ENCODE results near the gene RTP2.

Gene RTP2

DNA sequence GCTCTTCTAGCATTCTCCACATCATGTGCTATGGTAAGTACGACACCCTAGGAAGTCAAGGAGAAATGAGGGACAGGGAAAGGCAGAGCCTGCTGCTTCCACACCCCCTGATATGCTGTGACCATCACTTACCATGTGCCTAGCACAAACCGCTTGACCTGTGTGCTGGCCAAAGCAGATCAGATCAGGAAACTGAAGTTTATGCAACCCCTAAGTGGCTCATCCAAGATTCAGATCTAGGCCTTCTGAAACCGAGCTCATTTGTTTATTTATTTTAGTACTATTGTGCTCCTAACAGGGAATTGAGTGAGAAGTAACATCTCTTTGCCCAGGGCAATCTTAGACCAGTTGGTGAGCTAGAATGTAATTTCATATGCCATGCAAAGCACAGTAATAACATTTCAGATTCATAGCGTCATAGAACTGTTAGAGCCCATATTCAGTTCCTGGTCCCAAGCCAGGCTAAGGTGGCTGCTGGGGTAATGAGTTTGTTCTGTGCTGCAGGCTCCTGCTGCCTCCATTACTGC, at the start of gene RTP2:
TSS of gene RTP2 (minus strand) at position 51 of the 527 bp plus-strand sequence. CDS start 429 bp downstream, outside the sequence.
- no peak for DNase-seq

- no peak for DNase-seq
Observed at GRCh38 chr3:187750513-187751123, 48.3 kb upstream of the RTP2 start.

GRCh38 chr3:187750006-187750512, 47.7 kb upstream of the RTP2 start:
- peak; percentile 17 for DNase-seq

- DNase-seq: no peak
Observed at GRCh38 chr3:187748050-187748481, 45.7 kb upstream of the RTP2 start.

GRCh38 chr3:187747506-187747905, 45.1 kb upstream of the RTP2 start:
- DNase-seq: no peak

DNA sequence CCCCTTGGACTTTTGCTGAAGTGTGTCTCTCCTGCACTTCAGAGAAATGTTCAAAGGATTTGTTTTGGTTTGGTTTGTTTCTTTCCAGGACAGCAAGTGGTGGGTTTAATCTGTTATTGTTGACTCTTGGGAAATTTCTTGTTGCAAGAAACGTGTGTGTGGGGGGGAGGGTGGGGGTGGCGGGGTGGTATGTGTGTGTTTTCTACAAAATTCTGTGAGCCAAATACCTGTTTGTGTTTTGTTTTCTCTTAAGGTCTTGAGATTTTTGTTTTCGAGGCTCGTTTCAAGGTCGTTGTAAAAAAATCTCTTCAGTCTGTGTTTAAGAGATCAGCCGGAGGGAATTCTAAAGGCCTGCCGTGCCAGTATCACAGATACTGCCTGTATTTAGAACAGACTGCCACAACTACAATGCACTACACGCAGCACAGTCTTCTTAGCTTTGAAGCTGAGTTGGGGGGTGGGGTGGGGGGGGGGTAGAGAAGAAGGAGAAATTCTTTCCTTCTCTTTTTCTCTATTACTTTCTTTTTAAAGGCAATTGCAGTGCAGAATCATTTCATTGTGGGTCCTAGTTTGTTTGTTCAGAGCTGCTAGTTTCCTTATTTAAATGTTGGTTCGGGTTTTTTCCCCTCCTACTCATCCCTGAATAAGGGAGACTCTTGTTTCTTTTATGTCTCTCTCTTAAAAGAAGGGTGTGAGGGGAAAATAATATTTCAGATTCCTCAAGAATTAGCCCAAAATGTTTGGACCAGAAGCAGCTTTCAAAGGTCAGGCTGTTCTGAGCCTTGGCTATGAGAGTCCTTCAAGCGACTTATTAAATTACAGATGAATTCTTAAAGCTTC, 44.3 kb upstream of the RTP2 start:
- DNase-seq: no peak

- DNase-seq: no peak
Observed at GRCh38 chr3:187746059-187746441, 43.7 kb upstream of the RTP2 start.

- DNase-seq: peak; percentile 36
Observed at GRCh38 chr3:187745201-187746058, 43.1 kb upstream of the RTP2 start, which contains the start of gene BCL6. Gene BCL6 (minus strand): TSS chr3:187745468. CDS start chr3:187733693, 11,775 bp downstream.

DNA sequence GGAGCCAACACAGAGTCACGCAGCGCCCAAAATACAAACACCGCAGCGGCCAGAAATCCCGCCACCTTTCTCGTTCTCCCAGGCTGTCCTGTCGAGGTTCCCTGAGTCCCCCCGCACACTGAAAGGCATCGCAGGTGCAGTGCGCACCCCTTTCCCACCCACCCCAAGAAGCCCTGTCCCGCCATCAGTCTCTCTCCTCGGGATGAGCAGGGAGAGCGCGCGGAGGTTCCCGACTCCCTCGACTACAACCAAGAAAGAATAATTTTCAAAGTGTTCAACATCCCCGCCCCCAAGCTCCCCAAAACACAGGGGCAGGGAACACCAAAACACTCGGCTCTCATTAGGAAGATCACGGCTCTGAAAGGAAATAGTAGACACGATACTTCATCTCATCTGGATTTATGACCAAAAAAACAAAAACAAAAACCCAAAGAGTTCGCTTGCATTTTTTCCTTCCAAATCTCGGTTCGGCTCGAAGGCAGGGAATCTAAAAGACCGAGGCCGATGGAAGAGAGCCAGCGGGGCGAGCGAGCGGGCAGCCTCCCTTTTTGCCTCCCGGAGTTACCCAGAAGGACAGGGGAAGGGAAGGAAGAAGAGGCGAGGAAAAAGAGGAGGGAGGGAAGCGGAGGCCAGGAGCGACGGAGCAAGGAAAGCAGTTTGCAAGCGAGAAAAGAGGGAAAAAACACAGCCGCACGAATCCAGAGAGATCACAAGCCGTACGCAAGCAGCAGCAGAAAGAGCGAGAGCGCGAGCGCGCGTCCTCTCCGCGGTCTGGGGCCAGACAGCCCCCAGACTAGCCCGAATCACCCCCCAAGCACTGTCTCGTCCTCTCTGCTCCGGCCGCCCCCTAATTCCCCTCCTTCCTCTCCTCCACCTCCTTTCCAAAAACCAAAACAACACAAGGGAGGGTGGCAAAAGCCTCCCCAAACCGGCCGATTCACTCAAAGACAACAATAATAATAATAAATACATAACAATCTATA, 42.1 kb upstream of the RTP2 start:
- peak; percentile 5 for DNase-seq

DNA sequence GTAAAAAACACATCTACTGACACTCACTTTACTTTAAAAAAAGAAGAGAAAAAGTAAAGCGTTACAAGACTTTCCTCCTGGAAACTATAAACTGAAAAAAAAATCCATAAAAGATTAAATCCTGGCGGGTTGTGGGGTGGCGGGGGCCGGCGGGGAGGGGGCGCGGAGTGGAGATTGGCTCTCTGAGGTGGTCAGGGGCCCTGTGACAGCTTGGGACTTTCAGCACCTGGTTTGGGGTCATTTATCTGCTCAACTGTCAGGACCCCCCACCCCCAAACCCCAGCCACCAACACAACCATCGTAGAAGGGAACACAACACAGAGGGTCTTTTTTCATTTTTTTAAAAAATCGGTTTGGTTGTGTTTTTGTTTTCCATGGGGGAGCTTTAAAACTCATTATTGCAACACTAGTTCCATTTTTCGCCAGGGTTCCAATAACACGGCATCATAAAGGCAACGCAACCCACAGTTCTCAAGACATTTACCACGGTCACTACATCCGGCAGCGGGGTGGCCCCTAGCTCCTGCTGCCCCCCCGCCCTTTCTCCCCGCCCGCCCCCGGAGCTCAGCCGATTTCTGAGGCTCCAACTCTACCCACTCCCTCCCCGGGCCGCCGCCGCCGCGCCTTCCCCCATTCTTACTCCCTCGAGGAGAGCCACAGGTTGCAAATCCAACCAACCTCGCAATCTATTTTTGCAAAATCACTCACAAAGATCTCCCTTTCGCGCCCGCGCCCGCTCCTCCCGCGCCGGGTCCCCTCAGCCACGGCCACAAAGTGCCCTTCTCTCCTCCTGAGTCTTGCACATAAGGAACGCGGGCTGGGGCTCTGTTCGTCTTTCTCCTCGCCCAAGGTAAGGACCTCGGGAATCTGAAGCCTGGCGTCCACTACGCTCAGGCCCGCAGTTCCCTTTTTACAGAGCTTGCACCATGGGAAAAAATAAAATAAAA, 41.1 kb upstream of the RTP2 start:
- DNase-seq: no peak

GRCh38 chr3:187742351-187743171, 40.2 kb upstream of the RTP2 start:
- no peak for DNase-seq

DNA sequence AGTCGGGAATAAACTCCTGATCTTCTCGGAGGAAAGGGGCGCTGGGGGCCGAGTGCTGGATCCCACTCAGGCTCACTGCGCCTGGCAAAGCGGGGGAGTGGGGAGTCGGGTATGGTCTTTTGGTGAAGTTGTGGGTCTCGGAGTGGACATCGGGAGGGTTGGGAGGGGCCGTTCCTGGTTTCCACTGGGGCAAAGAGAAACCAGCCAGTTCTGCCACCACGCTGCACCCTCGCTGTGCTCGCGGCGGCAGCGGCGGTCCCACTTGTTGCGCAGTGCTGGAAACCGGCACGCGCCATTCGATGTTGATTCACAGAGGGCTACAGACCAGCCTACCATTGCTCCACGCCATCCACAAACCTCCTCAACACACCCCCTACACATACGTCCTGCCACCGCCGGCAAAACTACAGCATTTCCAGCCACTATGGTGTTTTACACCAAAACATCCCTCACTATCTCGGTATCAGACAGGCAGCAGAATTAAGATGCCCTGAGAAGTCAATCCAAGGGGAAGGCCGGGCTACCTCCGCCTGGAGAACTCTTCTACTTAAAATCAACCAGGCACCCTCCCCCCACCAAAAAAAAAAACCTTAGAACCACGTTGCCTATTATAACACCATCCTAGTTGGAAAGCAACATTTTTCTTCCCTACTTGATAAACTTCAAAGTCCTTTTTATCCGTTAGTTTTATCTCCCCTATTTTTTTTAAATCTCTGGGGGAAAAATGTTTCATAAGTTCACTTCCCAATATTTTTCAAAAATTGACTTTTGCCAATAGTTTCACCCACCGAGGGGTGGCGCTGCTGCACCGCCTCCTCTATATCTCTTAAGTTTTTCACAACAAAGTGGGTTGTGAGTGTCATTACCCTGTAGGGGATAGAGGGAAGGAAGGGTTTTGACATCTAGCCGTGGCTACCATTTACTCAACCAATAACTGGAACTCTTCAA, 39.3 kb upstream of the RTP2 start:
- peak; percentile 20 for DNase-seq

GRCh38 chr3:187740421-187741399, 38.4 kb upstream of the RTP2 start:
- DNase-seq: no peak

- no peak for DNase-seq
Observed at GRCh38 chr3:187739561-187740332, 37.4 kb upstream of the RTP2 start.

DNA sequence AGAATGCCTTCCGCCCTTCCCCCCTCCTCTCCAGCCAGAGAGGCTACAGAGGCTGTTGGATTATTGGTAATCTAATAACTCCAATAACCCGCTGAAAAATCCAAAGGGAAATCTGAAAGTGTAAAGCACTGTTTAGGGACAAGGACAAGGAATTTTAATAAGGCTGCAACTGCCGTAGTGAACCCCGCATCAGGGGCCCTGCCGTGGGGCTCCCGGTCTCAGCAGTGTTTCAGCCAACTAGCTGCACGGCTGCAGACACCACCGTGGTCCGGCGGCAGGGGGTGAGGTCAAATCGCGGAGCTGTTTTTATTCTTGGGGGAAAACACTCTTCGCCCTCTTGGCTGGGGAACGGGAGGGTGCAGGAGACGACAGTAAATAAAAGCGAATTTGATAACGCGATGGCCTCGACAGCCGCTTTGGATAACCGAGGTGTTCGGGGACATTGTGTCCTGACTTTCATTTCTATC, 36.8 kb upstream of the RTP2 start:
- no peak for DNase-seq

Measured in NCI-H748 treated with DMSO at 0.1 percent for 48 hours (cell line).